Transverse colon (tissue), 4 donors: ENCODE measurements around the gene ZCCHC17.
A peak's percentile ranks its signal among the peaks of the same experiment; 100 is the strongest.

Source experiments
- CTCF ChIP-seq, 5 experiments: fragments of 200-600 bp in 3 of 5; fragments of 450-650 bp in 2 of 5; sonication (generic) in 3 of 5; IDR thresholded peaks; 1 replicate in 2 of 5; 2 replicates in 3 of 5; pipeline ENCODE4 v1.5.1; 2016 to 2017; ENCODE audit warnings: antibody characterized with exemption in 5 of 5, inconsistent platforms in 3 of 5, mild to moderate bottlenecking in 2 of 5, moderate library complexity in 1 of 5
- POLR2AphosphoS5 ChIP-seq, 3 donors: sonication (generic); formaldehyde crosslinking; IDR thresholded peaks; one replicate each; pipeline ENCODE4 v1.6.1; 2016; ENCODE audit warnings: antibody characterized with exemption in 3 of 3

- TF ChIP-seq CTCF (IDR thresholded peaks at IDR 0.05) (no peak), POLR2AphosphoS5 (IDR thresholded peaks at IDR 0.05) (peak in 1 of 3 donors; percentile 58)
These were observed 84.8 kb downstream of the ZCCHC17 start for GRCh38 chr1:31381394-31382294.
